ENCODE results near the gene PRPF6. TPM values are rescaled to one million over a fixed set of nuclear protein-coding genes. Genes with fewer than 3 reads are reported as not detected.
A peak's percentile ranks its signal among the peaks of the same experiment; 100 is the strongest.

The PRPF6 gene
- total and polyA plus RNA-seq, 2 of the 13 experiments (the other 11 are each of a cell fraction or from before 2014, with no cell fraction given): 63.7 to 101 TPM

- TF ChIP-seq IKZF4 (CRISPR knock-in tag; IDR thresholded peaks at IDR 0.05; ENCODE audit: borderline replicate concordance, low read depth, not compliant biosample characterization) (no peak), ZNF350 (CRISPR knock-in tag; IDR thresholded peaks at IDR 0.05; ENCODE audit: borderline replicate concordance, low read depth) (peak; percentile 83), STAT6 (CRISPR knock-in tag; IDR thresholded peaks at IDR 0.05; ENCODE audit: borderline replicate concordance) (no peak), MAFF (IDR thresholded peaks at IDR 0.05; ENCODE audit: low read depth, low read length) (no peak), NR0B2 (CRISPR knock-in tag; IDR thresholded peaks at IDR 0.05) (peak; percentile 82), RORA (CRISPR knock-in tag; IDR thresholded peaks at IDR 0.05) (no peak), TFDP2 (CRISPR knock-in tag; IDR thresholded peaks at IDR 0.05) (peak; percentile 31; the same call in 1 of the 2 replicates), ZNF614 (CRISPR knock-in tag; IDR thresholded peaks at IDR 0.05; ENCODE audit: borderline replicate concordance) (no peak; the same call in 1 of the 2 replicates), REXO4 (CRISPR knock-in tag; IDR thresholded peaks at IDR 0.05; ENCODE audit: borderline replicate concordance) (no peak), RXRA (CRISPR knock-in tag; IDR thresholded peaks at IDR 0.05) (no peak; the same call in 1 of the 2 replicates), FOSL2 (CRISPR knock-in tag; IDR thresholded peaks at IDR 0.05) (peak; percentile 77), POLR2AphosphoS5 (IDR thresholded peaks at IDR 0.05; ENCODE audit: low read depth, low read length) (peak; percentile 50; the same call in 1 of the 2 replicates), KAT2B (IDR thresholded peaks at IDR 0.05; ENCODE audit: borderline replicate concordance, low read depth, low read length) (no peak), ZFY (CRISPR knock-in tag; IDR thresholded peaks at IDR 0.05) (peak; percentile 50; the same call in 1 of the 2 replicates), ZNF3 (CRISPR knock-in tag; IDR thresholded peaks at IDR 0.05) (no peak), YEATS2 (CRISPR knock-in tag; IDR thresholded peaks at IDR 0.05; ENCODE audit: borderline replicate concordance) (no peak), NFIB (CRISPR knock-in tag; IDR thresholded peaks at IDR 0.05; ENCODE audit: borderline replicate concordance) (peak; percentile 81; the same call in 1 of the 2 replicates), ISL2 (CRISPR knock-in tag; IDR thresholded peaks at IDR 0.05) (0 out of 2 replicates have a peak, but pooled peaks have one; percentile 8), CSRNP1 (CRISPR knock-in tag; IDR thresholded peaks at IDR 0.05) (peak; percentile 48), NFE2 (CRISPR knock-in tag; IDR thresholded peaks at IDR 0.05) (peak; percentile 92), JUND (CRISPR knock-in tag; IDR thresholded peaks at IDR 0.05) (no peak; the same call in 1 of the 2 replicates)
- TF ChIP-seq, protein P1, sequence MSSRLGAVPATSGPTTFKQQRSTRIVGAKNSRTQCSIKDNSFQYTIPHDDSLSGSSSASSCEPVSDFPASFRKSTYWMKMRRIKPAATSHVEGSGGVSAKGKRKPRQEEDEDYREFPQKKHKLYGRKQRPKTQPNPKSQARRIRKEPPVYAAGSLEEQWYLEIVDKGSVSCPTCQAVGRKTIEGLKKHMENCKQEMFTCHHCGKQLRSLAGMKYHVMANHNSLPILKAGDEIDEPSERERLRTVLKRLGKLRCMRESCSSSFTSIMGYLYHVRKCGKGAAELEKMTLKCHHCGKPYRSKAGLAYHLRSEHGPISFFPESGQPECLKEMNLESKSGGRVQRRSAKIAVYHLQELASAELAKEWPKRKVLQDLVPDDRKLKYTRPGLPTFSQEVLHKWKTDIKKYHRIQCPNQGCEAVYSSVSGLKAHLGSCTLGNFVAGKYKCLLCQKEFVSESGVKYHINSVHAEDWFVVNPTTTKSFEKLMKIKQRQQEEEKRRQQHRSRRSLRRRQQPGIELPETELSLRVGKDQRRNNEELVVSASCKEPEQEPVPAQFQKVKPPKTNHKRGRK (CRISPR knock-in tag; IDR thresholded peaks at IDR 0.05): no peak
Observed at GRCh38 chr20:64036346-64037198, 55.6 kb downstream of the PRPF6 start (continued).

Data from HepG2 (cell line).